ENCODE measurements around the gene SYNE2.
"Not testable (repeated sequence)": the region's sequence is repeated elsewhere in the genome, so short reads cannot be mapped to it uniquely, and the experiment has no call there.

The SYNE2 gene

DNA sequence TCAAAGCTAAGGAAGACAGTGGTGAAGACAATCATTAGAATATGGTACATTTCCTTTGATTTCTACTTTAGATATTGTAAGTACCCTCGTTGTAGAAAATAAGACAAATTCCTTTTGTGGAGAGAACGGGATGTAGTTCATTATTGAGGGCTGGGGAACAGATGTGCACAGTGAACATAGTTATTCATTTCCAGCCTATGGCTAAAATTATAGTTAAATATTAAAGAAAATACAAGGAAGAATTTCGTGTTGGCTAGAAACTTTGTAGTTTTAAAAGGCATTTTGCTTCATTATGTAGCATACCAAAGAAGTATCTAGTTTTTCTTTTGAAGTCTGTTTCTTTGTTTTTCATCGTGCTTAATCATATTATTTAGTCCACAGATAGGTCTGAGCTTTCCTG, 239.5 kb downstream of the SYNE2 start:
- ATAC-seq (replicated peaks; ENCODE audit: extremely low read depth, poor library complexity, severe bottlenecking) = no peak
- peak overlapping the region; percentile 74 for H3K27ac Mint-ChIP-seq (ENCODE audit: low read depth)
- H3K4me3 Mint-ChIP-seq = no peak overlapping the region
- H3K27me3 Mint-ChIP-seq = no peaks in the 10 kb centered on the region
- no peaks in the 10 kb centered on the region for H3K9me3 Mint-ChIP-seq
- DNase-seq (ENCODE audit: low spot score in 2 of 2) = no peak
- no peaks in the 10 kb centered on the region for H3K4me1 Mint-ChIP-seq
- peaks cover 29% of the 10 kb centered on the region for H3K36me3 Mint-ChIP-seq (ENCODE audit: insufficient read depth)

GRCh38 chr14:64092940-64093339, 240.1 kb downstream of the SYNE2 start:
- Mint-ChIP-seq H3K4me3 (no peak overlapping the region), H3K36me3 (ENCODE audit: insufficient read depth) (peaks cover 34% of the 10 kb centered on the region), H3K27ac (ENCODE audit: low read depth) (no peak overlapping the region), H3K4me1 (no peaks in the 10 kb centered on the region), H3K27me3 (no peaks in the 10 kb centered on the region), H3K9me3 (no peaks in the 10 kb centered on the region)
- no peak for ATAC-seq (replicated peaks; ENCODE audit: extremely low read depth, poor library complexity, severe bottlenecking)
- no peak for DNase-seq (ENCODE audit: low spot score in 2 of 2)

DNA sequence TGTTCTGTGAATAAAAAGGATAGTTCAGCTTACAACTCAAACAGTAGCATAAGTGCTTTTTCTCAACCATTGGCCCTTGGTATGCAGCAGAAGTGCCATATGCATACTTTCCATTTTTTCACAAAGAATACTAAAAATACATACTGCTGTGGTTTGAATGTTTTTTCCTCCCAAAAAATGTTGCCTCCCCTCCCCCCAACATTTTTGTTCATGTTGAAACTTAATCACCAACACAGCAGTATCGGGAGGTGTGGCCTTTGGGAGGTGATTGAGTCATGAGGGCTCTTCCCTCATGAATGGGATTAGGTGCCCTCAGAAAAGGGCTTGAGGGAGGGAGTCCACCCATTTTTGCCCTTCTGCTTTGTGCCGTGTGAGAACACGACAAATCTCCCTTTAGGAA, 242.8 kb downstream of the SYNE2 start:
- H3K36me3 Mint-ChIP-seq (ENCODE audit: insufficient read depth) = peaks cover 42% of the 10 kb centered on the region
- DNase-seq (ENCODE audit: low spot score in 2 of 2) = no peak
- H3K27ac Mint-ChIP-seq (ENCODE audit: low read depth) = no peak overlapping the region
- ATAC-seq (replicated peaks; ENCODE audit: extremely low read depth, poor library complexity, severe bottlenecking) = no peak
- no peaks in the 10 kb centered on the region for H3K27me3 Mint-ChIP-seq
- H3K4me3 Mint-ChIP-seq = no peak overlapping the region
- H3K9me3 Mint-ChIP-seq = no peaks in the 10 kb centered on the region
- H3K4me1 Mint-ChIP-seq = no peaks in the 10 kb centered on the region

- Mint-ChIP-seq H3K9me3 (no peaks in the 10 kb centered on the region), H3K36me3 (ENCODE audit: insufficient read depth) (peaks cover 49% of the 10 kb centered on the region), H3K4me3 (no peak overlapping the region), H3K27ac (ENCODE audit: low read depth) (peak overlapping the region; percentile 26), H3K4me1 (no peaks in the 10 kb centered on the region), H3K27me3 (no peaks in the 10 kb centered on the region)
- no peak for DNase-seq (ENCODE audit: low spot score in 2 of 2)
- ATAC-seq (replicated peaks; ENCODE audit: extremely low read depth, poor library complexity, severe bottlenecking) = no peak
These were observed 245.3 kb downstream of the SYNE2 start for GRCh38 chr14:64098120-64098519.

- no peak for DNase-seq (ENCODE audit: low spot score in 2 of 2)
- H3K9me3 Mint-ChIP-seq = no peaks in the 10 kb centered on the region
- H3K27me3 Mint-ChIP-seq = no peaks in the 10 kb centered on the region
- no peak overlapping the region for H3K4me3 Mint-ChIP-seq
- peaks cover 65% of the 10 kb centered on the region for H3K36me3 Mint-ChIP-seq (ENCODE audit: insufficient read depth)
- no peaks in the 10 kb centered on the region for H3K4me1 Mint-ChIP-seq
- no peak for ATAC-seq (replicated peaks; ENCODE audit: extremely low read depth, poor library complexity, severe bottlenecking)
- no peak overlapping the region for H3K27ac Mint-ChIP-seq (ENCODE audit: low read depth)
These were observed 254.6 kb downstream of the SYNE2 start for GRCh38 chr14:64107438-64107837.

GRCh38 chr14:64109819-64110554, 257.2 kb downstream of the SYNE2 start:
- H3K4me1 Mint-ChIP-seq = no peaks in the 10 kb centered on the region
- no peak overlapping the region for H3K27ac Mint-ChIP-seq (ENCODE audit: low read depth)
- H3K4me3 Mint-ChIP-seq = no peak overlapping the region
- DNase-seq (ENCODE audit: low spot score in 2 of 2) (no peak), ATAC-seq (replicated peaks; ENCODE audit: extremely low read depth, poor library complexity, severe bottlenecking) (no peak)
- peaks cover 62% of the 10 kb centered on the region for H3K36me3 Mint-ChIP-seq (ENCODE audit: insufficient read depth)
- H3K9me3 Mint-ChIP-seq = no peaks in the 10 kb centered on the region
- H3K27me3 Mint-ChIP-seq = no peaks in the 10 kb centered on the region

GRCh38 chr14:64110802-64111201, 258.0 kb downstream of the SYNE2 start:
- ATAC-seq (replicated peaks; ENCODE audit: extremely low read depth, poor library complexity, severe bottlenecking) = no peak
- H3K4me3 Mint-ChIP-seq = no peak overlapping the region
- peaks cover 57% of the 10 kb centered on the region for H3K36me3 Mint-ChIP-seq (ENCODE audit: insufficient read depth)
- H3K27me3 Mint-ChIP-seq = no peaks in the 10 kb centered on the region
- no peaks in the 10 kb centered on the region for H3K9me3 Mint-ChIP-seq
- DNase-seq (ENCODE audit: low spot score in 2 of 2) = no peak
- no peaks in the 10 kb centered on the region for H3K4me1 Mint-ChIP-seq
- no peak overlapping the region for H3K27ac Mint-ChIP-seq (ENCODE audit: low read depth)

- H3K4me3 Mint-ChIP-seq = no peak overlapping the region
- no peaks in the 10 kb centered on the region for H3K27me3 Mint-ChIP-seq
- DNase-seq (ENCODE audit: low spot score in 2 of 2) = no peak
- H3K9me3 Mint-ChIP-seq = no peaks in the 10 kb centered on the region
- H3K4me1 Mint-ChIP-seq = no peaks in the 10 kb centered on the region
- ATAC-seq (replicated peaks; ENCODE audit: extremely low read depth, poor library complexity, severe bottlenecking) = no peak
- peaks cover 53% of the 10 kb centered on the region for H3K36me3 Mint-ChIP-seq (ENCODE audit: insufficient read depth)
- H3K27ac Mint-ChIP-seq (ENCODE audit: low read depth) = no peak overlapping the region
These were observed 260.3 kb downstream of the SYNE2 start for GRCh38 chr14:64112867-64113678.

- DNase-seq (ENCODE audit: low spot score in 2 of 2) (no peak), ATAC-seq (replicated peaks; ENCODE audit: extremely low read depth, poor library complexity, severe bottlenecking) (no peak)
- no peaks in the 10 kb centered on the region for H3K4me1 Mint-ChIP-seq
- no peaks in the 10 kb centered on the region for H3K9me3 Mint-ChIP-seq
- no peak overlapping the region for H3K4me3 Mint-ChIP-seq
- H3K27me3 Mint-ChIP-seq = no peaks in the 10 kb centered on the region
- H3K36me3 Mint-ChIP-seq (ENCODE audit: insufficient read depth) = peaks cover 56% of the 10 kb centered on the region
- no peak overlapping the region for H3K27ac Mint-ChIP-seq (ENCODE audit: low read depth)
These were observed 261.4 kb downstream of the SYNE2 start for GRCh38 chr14:64114166-64114565.

- ATAC-seq (replicated peaks; ENCODE audit: extremely low read depth, poor library complexity, severe bottlenecking) (no peak), DNase-seq (ENCODE audit: low spot score in 2 of 2) (no peak)
- Mint-ChIP-seq H3K4me1 (no peaks in the 10 kb centered on the region), H3K9me3 (no peaks in the 10 kb centered on the region), H3K27ac (ENCODE audit: low read depth) (no peak overlapping the region), H3K27me3 (no peaks in the 10 kb centered on the region), H3K4me3 (no peak overlapping the region), H3K36me3 (ENCODE audit: insufficient read depth) (peaks cover 58% of the 10 kb centered on the region)
These were observed 262.0 kb downstream of the SYNE2 start for GRCh38 chr14:64114796-64115195.

DNA sequence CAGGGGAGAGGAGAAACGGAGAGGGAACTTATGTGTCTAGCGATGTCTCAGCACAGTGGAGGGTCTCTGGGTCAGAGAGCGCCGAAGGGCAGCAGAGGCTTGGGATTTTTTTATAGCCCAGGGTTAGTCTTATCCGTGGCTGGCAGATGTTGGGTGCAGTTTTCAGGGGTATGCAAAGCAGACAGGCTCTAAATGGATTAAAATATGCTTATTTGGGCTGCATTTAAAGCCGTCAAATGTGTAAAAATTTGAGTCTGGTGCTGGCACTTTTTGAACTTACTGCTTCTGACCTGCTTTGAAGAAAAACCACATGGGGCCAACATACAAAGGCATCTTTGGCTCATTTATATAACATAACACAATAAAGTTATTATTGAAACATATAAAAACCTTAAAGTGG, 262.6 kb downstream of the SYNE2 start:
- no peak overlapping the region for H3K4me3 Mint-ChIP-seq
- peaks cover 58% of the 10 kb centered on the region for H3K36me3 Mint-ChIP-seq (ENCODE audit: insufficient read depth)
- H3K4me1 Mint-ChIP-seq = no peaks in the 10 kb centered on the region
- H3K27ac Mint-ChIP-seq (ENCODE audit: low read depth) = no peak overlapping the region
- DNase-seq (ENCODE audit: low spot score in 2 of 2) (no peak), ATAC-seq (replicated peaks; ENCODE audit: extremely low read depth, poor library complexity, severe bottlenecking) (no peak)
- H3K27me3 Mint-ChIP-seq = no peaks in the 10 kb centered on the region
- H3K9me3 Mint-ChIP-seq = no peaks in the 10 kb centered on the region

DNA sequence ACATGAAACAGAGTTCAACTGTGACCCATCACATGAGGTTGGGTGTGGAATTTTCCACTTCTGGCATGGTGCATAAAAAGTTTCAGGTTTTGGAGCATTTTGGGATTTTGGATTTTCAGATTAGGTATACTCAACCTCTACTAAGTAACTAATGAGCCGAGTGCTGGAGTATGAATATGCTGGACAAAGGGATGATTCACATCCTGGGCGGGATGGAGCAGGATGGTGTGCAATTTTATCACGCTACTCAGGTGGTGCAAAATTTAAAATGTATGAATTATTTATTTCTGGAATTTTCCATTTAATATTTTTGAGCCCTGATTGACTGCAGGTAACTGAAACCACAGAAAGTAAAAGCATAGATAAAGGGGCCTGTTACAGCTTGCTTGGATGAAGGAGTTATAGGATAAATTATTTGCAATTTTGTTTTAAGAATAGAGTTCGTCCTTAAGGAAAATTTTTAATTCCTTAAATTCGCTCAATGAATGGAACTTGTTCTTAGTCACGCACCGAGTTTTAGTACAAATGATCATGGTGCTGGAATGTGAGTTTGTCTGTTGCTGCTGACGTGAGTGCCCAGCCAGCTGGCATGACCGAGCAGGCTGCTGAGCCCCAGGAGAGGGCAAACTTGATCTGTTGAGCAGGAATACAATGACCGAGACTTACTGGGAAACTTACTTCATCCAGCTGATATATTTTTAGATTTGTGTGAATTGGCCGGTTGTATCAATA, 265.0 kb downstream of the SYNE2 start:
- H3K4me3 Mint-ChIP-seq = no peak overlapping the region
- no peaks in the 10 kb centered on the region for H3K4me1 Mint-ChIP-seq
- no peak overlapping the region for H3K27ac Mint-ChIP-seq (ENCODE audit: low read depth)
- no peaks in the 10 kb centered on the region for H3K27me3 Mint-ChIP-seq
- H3K9me3 Mint-ChIP-seq = no peaks in the 10 kb centered on the region
- DNase-seq (ENCODE audit: low spot score in 2 of 2) (no peak), ATAC-seq (replicated peaks; ENCODE audit: extremely low read depth, poor library complexity, severe bottlenecking) (no peak)
- peaks cover 60% of the 10 kb centered on the region for H3K36me3 Mint-ChIP-seq (ENCODE audit: insufficient read depth)

GRCh38 chr14:64118403-64118742, 265.6 kb downstream of the SYNE2 start:
- not testable (repeated sequence) for H3K9me3 Mint-ChIP-seq; H3K4me1 Mint-ChIP-seq; ATAC-seq (replicated peaks; ENCODE audit: extremely low read depth, poor library complexity, severe bottlenecking); H3K4me3 Mint-ChIP-seq; H3K27me3 Mint-ChIP-seq; DNase-seq (ENCODE audit: low spot score in 2 of 2); H3K27ac Mint-ChIP-seq (ENCODE audit: low read depth)
- peaks cover 62% of the 10 kb centered on the region for H3K36me3 Mint-ChIP-seq (ENCODE audit: insufficient read depth)
